ENCODE data around the gene HPSE2.
"Not testable (repeated sequence)": the region's sequence is repeated elsewhere in the genome, so short reads cannot be mapped to it uniquely, and the experiment has no call there.

The HPSE2 gene

DNA sequence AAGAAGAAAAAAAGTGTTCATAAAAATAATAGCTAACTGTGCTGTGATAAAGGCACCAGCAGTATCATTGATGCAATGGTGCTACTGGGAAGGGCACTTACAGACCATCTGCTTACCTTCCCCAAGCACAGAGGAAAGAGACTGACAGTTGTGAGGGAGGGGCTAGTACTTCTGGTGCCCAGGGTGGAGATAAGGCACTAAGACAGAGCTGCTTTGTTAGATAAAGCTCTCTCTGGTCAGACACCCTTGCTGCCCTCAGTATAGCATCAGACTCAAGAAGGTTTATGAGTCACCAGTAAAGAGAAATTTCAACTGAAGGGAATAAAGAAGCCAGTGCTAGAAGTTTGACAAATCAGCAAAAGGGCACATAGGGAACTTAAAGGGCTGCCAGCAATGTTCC is 325.6 kb downstream of the HPSE2 start:
- DNase-seq = peak; percentile 94 to 99
- TF ChIP-seq GATA1 (IDR thresholded peaks at IDR 0.05; ENCODE audit: low read depth, low read length) (peak; percentile 93), POLR2A (IDR thresholded peaks at IDR 0.05; ENCODE audit: low read length) (peak; percentile 69)

DNA sequence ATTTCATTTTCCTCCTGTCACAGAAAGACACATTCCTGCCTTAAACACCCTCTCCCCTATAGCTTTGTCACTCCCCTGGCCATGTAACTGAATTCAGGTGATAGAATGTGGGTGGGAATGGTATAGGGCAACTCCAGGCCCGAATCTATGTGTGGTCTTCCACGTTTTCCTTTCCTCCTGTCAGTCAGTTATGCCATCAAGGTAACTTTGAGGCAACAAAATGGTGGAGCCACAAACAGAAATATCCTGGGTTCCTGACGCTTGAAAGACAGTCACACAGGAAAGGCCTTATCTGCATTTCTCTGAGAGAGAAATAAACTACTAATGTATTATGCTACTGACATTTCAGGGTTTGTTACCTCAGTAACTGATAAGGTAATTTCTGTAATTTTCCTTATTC is 326.8 kb downstream of the HPSE2 start:
- TF ChIP-seq GATA1 (IDR thresholded peaks at IDR 0.05; ENCODE audit: low read depth, low read length) (no peak), POLR2A (IDR thresholded peaks at IDR 0.05; ENCODE audit: low read length) (no peak)
- peak in 1 of 2 experiments; percentile 21 for DNase-seq

DNA sequence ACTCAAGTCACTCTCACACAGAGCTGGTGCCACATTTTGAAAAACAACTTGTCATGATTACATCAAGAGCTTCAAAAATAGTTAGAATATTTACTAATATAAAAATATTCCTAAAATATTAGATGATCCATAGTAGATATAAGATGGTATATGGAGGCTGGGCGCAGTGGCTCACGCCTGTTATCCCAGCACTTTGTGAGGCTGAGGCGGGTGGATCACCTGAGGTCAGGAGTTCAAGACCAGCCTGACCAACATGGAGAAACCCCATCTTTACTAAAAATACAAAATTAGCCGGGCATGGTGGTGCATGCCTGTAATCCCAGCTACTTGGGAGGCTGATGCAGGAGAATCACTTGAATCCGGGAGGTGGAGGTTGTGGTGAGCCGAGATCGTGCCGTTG is 327.4 kb downstream of the HPSE2 start:
- DNase-seq = not testable (repeated sequence)

DNA sequence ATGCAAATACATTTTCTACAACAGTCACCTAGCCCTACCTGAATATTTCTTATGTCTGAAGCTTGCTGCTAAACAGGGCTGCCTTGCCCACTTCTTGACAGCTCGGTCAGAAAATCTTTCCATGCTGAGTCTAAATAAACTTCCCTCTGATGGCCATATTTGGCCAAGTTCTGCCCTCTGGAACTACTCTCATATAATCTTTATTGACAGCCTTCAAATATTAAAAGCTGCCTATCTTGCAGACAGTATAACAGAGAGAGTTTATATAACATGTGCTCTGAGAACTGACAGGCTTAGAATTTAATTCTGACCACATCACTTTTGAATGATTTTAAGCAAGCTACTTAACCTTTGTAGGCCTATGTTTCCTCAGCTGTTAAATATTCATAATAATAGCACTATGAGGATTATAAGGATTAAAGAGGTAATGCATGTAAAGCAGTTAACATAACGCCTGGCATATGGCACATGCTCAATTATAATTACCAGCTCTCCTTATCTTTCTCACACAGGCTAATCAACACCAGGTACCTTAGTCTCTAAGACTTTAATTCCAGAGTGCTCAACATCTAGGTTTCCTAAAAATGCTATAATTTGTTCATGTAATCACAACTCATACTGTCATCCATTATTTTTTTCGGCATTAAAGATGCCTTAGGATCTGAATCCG is 334.1 kb downstream of the HPSE2 start:
- DNase-seq = peak; percentile 49 to 72
- no peak for TF ChIP-seq POLR2A (IDR thresholded peaks at IDR 0.05; ENCODE audit: low read length)
- TF ChIP-seq GATA1 (IDR thresholded peaks at IDR 0.05; ENCODE audit: low read depth, low read length) = no peak

DNA sequence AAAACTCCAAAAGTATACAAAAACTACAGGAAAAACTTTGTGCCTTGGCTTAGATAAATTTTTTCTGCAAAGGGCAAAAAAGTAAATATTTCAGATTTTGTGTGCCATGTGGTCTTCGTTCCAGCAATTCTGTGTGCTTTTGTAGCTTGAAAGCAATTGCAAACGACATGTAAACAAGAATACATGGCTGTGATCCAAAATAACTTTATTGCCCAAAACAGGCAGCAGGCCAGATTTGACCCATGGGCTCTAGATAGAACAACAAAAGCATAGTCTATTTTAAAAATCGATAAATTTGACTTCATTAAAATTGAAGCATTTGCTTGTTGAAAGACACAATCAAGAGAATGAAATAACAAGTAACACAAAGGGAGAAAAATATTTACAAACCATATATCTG is 336.6 kb downstream of the HPSE2 start:
- DNase-seq = no peak
- no peak for TF ChIP-seq GATA1 (IDR thresholded peaks at IDR 0.05; ENCODE audit: low read depth, low read length)
- TF ChIP-seq POLR2A (IDR thresholded peaks at IDR 0.05; ENCODE audit: low read length) = no peak

DNA sequence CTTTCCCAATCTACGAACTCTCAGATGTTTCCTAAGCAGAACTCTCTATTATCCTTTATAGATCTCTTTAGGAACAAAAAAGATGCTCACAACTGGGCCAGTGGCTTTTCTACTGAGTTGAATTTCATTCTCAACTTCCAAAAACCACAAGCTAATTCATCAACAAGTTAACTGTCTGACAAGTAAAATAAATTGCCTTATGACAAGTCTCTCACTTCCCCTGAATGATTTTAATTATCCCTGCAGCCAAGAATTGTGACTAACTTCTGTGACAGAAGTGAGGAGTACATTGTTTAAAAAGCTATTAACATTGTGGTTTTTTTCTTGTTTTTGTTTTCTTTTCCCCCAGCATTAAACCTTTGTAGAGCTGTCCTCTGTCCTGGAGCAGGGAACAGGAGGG is 343.1 kb downstream of the HPSE2 start:
- DNase-seq = no peak
- TF ChIP-seq POLR2A (IDR thresholded peaks at IDR 0.05; ENCODE audit: low read length) = no peak
- TF ChIP-seq GATA1 (IDR thresholded peaks at IDR 0.05; ENCODE audit: low read depth, low read length) = no peak

DNA sequence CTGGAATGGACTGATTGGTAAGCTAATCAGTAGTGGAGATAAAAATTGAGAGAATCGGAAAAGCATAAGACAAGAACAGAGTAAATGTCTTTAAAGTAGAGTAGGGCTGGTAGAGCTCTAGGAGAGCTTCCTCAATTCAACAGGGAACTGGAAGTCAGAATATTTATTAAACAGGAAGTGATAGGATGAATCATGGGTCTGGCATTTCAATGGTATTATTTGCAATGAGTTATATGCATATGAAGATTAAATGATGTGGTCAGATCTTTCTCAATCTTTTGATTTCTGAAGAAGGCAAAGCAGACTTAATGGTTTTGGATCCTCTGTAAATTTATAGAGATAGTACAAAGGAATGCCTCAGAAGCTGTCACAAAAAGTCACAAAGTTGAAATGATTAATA is 349.0 kb downstream of the HPSE2 start:
- DNase-seq = no peak
- TF ChIP-seq GATA1 (IDR thresholded peaks at IDR 0.05; ENCODE audit: low read depth, low read length) (no peak), POLR2A (IDR thresholded peaks at IDR 0.05; ENCODE audit: low read length) (no peak)

DNA sequence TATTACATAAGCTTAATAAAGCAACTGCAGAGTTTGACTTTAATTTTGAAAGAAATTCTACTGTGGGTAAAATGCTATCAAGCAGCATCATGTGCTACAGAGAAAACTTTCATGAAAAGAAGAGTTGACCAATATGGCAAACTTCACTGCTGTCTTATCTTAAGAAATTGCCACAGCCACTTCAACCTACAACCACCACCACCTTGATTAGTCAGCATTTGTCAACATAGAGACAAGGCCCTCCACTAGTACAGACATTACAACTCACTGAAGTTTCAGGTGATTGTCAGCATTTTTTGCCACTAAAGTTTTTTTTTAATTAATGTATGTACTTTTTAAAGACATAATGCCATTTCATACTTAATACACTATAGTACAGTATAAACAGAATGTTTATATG is 350.3 kb downstream of the HPSE2 start:
- DNase-seq = peak; percentile 50 to 55
- no peak for TF ChIP-seq GATA1 (IDR thresholded peaks at IDR 0.05; ENCODE audit: low read depth, low read length)
- TF ChIP-seq POLR2A (IDR thresholded peaks at IDR 0.05; ENCODE audit: low read length) = no peak

DNA sequence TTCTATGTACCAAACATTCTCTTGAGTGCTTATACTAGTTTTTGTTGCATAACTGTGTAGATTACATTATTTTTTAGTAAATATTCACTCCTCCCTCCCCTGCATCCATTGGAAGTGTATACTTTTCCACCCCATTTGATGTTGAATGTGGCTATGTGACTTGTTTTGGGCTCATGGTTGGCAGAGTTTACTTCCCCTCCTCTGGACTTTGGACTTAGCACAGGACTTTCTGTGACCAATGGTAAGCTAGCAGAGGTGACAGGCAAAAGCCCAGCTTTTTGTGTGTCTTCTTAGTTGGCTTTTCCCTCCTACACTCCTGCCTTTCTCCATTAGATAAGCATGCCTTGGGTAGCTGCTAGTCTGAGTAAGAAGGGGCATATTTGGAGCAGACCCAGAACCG is 353.9 kb downstream of the HPSE2 start:
- no peak for TF ChIP-seq GATA1 (IDR thresholded peaks at IDR 0.05; ENCODE audit: low read depth, low read length)
- TF ChIP-seq POLR2A (IDR thresholded peaks at IDR 0.05; ENCODE audit: low read length) = no peak
- DNase-seq = no peak

DNA sequence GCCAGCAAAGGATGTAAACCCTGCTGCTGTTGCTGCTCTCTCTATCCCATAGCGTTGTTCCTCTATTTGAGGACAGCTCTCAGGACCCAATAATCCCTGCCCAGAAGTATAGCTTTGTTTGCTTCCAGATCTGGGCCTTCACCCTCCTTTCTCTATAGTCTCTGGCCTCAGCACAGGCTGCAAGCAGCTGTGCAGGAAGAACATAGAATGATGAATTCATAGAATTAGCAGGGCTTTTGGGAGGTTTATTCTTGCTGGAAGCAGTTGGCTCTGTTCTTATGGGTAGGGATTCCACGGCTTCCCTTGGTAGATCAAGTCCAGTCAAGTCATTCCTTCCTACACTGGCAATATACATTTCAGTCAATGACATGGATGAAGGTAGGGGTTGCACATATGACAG is 354.7 kb downstream of the HPSE2 start:
- TF ChIP-seq POLR2A (IDR thresholded peaks at IDR 0.05; ENCODE audit: low read length) = no peak
- no peak for TF ChIP-seq GATA1 (IDR thresholded peaks at IDR 0.05; ENCODE audit: low read depth, low read length)

DNA sequence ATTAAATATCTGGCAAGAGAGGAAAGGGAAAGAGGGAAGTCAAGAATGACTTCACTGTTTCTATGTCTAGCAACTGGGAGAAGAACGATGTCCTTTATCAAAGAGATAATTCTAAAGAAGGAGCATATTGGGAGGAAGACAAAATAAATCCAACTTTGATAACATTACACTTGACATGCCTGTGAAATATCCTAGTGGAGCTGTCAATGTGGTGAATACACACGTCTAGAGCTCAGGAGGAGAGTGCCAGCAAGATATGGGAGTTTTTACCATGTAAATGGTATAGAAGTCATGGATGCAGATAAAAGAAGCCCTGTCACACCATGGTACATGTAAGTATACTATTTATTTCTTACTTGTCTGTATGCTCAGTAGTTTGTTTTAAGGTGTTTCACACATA is 356.7 kb downstream of the HPSE2 start:
- DNase-seq = no peak
- TF ChIP-seq GATA1 (IDR thresholded peaks at IDR 0.05; ENCODE audit: low read depth, low read length) (no peak), POLR2A (IDR thresholded peaks at IDR 0.05; ENCODE audit: low read length) (no peak)

More for the DNA sequence above, 354.7 kb downstream of the HPSE2 start:
- DNase-seq = no peak

DNA sequence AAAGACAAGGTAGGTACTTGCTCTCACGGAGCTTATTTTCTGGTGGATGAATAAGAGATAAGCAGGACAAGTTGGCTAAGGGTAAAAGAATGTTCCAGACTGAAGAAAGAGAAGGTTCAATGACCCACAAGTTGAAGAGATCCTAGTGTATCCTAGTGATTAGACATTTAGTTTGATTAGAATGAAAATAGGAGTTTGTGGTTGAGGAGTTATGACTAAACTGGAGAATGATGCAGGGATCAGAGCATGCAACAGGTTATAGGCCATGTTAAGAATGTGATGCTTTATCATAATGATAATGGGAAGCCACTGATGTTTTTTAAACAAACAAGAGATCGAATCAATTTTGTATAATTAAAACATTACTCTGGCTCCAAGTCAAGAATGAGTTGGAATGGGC is 357.2 kb downstream of the HPSE2 start:
- TF ChIP-seq POLR2A (IDR thresholded peaks at IDR 0.05; ENCODE audit: low read length) (no peak), GATA1 (IDR thresholded peaks at IDR 0.05; ENCODE audit: low read depth, low read length) (no peak)
- DNase-seq = no peak

DNA sequence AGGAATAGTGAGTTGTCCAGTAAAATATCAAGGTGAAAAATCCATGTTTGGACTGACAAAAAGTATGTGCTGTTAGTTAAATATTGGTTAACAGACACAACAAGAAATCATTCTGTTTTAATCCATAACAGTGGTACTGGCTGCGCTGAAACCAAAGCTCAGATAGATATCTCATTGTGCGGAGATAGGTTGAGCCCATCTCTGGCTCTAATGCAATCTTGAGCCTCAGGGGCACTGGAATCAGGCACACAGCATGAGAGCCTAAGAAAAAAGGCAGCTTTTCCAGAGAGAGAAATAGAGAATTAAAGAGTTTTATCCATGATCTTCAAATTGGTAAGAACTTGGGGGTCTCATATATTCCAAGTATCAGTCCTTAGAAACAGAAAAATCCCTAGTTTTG is 373.7 kb downstream of the HPSE2 start:
- DNase-seq = no peak
- TF ChIP-seq GATA1 (IDR thresholded peaks at IDR 0.05; ENCODE audit: low read depth, low read length) = no peak
- TF ChIP-seq POLR2A (IDR thresholded peaks at IDR 0.05; ENCODE audit: low read length) = no peak

DNA sequence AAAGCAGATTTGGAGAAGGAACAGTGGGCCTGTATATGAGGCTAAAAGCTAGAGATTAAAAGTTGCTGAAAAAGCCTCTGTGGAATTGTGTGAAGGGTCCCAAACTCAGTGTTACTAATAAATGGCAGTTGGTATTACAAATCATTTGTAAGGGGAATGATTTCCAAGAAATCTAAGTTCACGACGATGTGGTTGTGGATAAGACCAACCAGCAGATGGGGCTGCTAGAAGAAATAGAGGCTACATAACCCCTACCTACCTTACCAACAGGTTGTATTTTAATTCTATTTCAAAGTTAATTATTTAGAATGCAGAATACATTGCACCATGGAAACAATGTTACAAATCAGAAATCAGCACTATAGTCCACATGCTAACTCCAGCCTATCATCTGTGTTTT is 377.1 kb downstream of the HPSE2 start:
- peak; percentile 16 to 34 for DNase-seq
- TF ChIP-seq GATA1 (IDR thresholded peaks at IDR 0.05; ENCODE audit: low read depth, low read length) = no peak
- TF ChIP-seq POLR2A (IDR thresholded peaks at IDR 0.05; ENCODE audit: low read length) = no peak

DNA sequence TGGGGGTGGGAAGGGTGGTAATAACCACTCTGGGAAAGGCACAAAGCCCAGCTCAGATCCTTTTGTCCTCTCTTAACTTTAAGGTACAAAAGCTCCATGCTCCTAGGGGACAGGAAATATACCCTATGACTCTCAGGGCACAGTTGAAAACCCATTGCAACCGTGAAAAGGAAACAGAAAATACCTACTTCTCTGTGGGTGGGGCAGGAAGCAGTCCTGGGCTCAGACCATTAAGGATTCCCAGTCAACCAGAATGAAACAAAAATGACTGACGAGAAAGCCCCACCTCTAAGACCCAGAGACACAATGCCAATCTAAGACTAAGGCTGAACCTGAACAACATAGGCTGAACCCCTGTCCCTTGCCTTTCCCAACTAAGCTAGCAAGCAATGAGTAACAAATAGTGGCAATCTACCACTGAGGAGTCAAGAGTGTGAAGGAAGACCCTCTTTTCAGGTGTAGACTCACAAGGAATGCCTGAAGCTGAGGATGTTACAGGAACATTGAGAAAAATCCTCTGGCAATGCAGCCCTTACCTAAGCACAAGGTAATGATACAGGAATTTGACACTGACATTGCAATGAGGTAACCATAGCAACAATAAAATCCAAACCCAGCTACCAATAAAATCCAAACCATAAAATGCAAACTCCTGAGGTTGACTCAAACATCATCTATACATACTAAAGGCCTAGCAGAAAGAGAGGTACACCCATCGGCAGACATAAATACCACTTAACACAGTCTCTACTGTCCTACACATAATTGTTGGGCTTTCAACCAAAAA is 380.1 kb downstream of the HPSE2 start:
- DNase-seq = no peak
- no peak for TF ChIP-seq POLR2A (IDR thresholded peaks at IDR 0.05; ENCODE audit: low read length)
- no peak for TF ChIP-seq GATA1 (IDR thresholded peaks at IDR 0.05; ENCODE audit: low read depth, low read length)
